HG02798 (cell line): ENCODE measurements around the gene DNAJC16.
"Not testable (repeated sequence)": the region's sequence is repeated elsewhere in the genome, so short reads cannot be mapped to it uniquely, and the experiment has no call there.

Source experiments
- ATAC-seq: cut with Tn5 transposase; IDR thresholded peaks from one replicate; pipeline ENCODE4 v1.9.1; 2021; ENCODE audit warnings: mild to moderate bottlenecking; ENCODE audit not compliant: unreplicated experiment, poor library complexity

DNAJC16 gene

DNA sequence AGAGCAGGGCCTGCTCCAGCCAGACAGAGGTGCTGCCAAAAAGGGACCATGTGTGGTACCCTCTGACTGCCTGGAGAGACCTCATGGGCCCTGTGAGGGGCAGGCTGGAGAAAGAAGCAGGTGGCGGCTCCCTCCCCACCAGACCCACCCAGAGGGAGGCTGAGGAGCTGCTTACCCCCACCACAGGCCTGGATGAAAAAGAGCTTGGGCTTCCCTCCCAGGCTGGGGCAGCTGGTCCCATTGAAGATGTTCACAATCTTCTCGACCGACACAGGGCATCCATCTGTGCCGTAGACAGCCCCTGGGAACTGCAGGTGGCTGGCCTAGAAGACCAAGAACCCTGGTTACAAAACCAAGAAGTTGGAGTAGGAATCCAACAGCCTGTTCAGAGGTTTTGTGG, 22.2 kb upstream of the DNAJC16 start:
- ATAC-seq: no peak

DNA sequence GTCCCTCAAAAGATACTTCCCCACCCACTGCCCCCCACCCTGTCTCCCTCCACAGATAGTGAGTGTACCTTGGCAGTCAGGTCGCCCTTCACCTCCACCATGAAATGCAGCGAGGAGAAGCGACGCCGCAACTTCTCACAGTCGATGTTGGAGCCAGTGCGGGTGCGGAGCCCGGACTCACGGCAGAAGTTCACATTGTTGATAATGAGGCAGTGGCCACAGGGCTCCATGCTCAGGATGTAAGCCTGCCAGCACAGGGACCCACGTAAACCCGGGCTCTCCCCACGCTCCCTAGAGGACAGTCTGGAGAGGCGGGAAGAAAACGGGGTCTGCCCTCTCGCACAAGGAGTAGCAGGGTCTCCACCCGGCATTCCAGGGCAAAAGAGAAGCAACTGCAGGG, 19.8 kb upstream of the DNAJC16 start:
- ATAC-seq: no peak

DNA sequence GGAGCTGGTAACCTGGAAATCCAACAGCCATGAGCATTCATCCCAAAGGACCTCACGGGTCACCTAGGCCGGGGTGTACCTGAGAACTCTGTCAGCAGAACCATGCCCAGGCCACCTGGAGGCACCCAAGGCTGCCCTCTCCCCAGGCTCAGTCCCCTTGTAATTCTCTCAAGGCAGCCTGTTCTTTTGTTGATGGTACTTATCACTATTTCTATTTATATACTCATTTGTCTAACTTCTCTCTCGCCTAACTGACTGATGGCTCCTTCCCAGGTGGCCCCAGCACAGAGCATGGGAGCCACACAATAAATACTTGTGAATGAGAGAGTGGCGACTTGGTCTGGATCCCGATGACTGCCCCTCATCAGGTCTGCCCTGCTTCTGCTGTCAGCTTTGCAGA, 19.4 kb upstream of the DNAJC16 start:
- no peak for ATAC-seq

DNA sequence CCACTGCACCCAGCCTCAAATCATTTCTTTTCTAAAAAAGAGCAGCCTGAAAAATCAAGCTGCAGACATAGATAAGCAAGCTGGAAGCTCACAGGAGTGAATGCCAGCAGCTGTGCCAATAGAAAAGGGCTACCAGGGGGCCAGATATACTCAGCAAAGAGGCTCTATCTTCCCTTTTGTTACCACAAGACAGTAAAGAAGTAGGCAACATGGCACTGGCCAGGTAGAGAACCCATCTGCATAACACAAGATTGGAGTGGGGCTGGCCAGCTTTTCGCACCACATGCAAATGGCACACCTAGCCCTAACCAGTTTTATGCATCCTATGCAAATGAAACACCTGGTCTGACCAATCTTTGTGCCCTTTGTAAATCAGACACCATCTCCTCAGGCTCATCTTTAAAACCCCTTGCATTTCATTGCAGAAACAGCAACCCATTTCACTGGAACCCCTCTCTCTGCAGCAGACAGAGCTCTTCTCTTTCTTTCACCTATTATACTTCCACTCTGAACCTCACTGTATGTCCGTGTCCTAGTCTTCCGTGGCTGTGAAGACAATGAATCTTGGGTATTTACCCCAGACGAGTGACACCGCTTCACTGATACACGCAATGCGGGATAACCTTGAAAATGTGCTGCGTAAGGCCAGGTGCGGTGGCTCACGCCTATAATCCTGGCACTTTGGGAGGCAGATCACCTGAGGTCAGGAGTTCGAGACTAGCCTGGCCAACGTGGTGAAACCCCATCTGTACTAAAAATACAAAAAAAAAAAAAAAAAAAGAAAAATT, 17.8 kb upstream of the DNAJC16 start:
- ATAC-seq: no peak

DNA sequence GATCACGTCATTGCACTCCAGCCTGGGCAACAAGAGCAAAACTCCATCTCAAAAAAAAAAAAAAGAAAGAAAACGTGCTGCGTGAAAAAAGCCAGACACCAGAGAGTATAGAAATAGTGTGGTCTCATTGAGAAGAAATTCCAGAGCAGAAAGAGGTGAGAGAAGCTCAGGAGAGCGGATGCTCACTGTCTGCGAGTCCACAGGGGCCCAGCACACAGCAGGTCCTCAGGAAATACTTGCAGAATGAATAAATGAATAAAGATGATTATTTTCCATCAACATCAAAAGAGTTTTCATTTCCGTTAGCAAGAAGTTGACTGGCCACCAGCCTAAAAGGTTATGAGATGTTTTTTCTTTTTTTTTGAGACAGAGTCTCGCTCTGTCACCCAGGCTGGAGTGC, 17.1 kb upstream of the DNAJC16 start:
- no peak for ATAC-seq

DNA sequence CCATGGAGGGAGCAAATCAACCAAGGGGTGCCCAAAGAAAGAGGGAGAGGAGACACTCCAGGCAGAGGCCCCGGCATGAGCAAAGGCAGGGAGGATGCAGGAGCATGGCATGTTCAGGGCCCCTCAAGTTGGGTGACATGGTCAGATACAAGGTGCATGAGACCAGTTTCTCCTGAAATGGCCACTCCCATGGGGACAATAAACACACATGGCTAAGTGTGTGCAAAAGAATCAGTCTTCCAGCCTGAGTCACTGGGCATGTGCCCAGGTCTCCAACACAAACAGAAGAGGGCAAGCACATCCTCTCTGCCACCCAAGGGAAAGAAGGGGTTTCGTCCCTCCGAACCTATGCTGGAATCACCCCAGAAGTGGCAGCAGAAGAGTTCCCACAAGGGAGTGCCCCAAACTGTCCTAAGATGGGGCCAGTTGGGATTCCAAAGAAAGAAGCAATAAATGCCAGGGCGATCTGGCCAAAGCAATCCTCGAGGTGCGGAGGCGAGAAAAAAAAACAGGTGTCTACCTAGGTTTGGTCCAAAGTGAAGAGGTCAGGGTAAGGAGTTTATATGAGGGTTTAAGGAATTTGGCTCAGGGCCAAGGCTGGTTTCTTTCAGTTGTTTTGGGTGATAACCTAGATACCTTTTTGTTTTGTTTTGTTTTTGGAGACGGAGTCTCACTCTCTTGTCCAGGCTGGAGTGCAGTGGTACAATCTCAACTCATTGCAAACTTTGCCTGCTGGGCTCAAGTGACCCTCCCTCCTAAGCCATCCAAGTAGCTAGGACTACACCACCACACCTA, 15.8 kb upstream of the DNAJC16 start:
- ATAC-seq: no peak

DNA sequence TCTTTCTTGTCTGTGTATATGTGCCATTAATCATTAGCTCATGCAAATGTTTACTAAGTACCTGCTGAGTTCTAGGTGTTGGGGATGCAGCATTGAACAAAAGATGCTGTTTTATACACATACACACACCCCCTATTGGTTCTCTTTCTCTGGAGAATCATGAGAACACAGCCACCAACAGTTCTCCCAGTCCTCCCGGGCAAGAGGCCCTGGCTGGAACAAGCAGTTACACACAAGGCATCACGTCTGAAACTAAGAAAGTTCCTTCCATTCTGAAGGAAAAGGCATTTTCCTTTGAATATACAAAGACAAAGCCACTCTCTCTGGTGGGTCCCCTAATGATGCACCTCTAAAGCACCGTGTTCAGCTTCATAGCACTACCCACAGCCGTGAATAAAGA, 13.5 kb upstream of the DNAJC16 start:
- ATAC-seq: no peak

DNA sequence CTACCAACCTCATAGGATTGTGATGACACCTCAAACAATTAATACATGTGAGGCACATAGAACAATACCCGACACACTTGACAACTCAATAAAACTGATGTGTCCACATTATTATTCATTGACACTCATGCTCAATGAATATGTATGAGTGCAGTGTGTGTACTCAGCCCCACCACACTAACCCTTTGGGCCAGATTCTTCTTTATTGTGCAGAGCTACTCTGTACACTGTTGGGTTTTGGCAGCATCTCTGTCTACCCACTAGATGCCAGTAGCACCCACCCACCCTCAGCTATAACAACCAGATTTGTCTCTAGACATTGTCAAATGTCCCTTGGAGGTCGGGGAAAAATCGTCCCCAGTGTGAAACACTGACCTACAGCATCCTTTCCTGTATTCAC, 12.7 kb upstream of the DNAJC16 start:
- no peak for ATAC-seq

DNA sequence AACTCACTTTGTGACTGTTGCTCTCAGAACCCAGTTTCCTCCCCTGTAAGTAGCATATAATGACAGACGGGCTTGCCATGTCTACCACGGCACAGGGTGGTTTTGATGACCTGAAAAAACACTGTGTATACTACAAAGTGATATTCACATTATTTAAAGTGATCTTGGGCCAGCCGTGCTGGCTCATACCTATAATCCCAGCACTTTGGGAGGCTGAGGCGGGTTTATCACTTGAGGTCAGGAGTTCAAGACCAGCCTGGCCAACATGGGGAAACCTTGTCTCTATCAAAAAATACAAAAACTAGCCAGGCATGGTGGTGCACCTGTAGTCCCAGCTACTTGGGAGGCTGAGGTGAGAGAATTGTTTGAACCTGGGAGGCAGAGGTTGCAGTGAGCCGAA, 12.1 kb upstream of the DNAJC16 start:
- ATAC-seq: not testable (repeated sequence)

DNA sequence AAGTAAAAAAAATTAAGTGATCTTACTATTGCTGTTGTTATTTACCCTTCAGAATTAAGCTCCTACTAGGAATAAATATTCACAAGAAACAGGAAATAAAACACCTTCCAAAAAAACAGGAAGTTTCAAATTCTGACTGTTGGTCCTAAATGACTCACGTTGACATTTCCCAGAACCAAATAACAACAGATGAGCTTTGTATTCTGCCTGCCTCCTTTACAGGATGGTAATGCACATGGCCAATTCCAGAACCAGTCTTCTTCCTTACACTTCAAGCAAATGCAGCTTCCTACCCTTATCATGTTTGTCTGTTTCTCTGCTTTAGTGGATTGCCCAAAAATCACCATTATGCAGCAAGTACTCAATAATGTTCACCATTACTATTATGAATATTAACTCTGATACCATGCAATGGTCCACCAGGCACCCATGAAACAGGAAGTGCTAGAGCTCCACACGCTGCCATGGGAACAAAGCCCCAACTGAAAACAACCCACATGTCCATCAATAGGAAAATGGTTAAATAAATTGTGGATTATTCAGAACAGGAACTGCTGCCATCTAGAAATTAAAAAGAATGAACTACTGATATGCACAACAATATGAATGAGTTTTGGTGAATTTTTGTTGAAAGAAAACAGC, 11.5 kb upstream of the DNAJC16 start:
- ATAC-seq: no peak

DNA sequence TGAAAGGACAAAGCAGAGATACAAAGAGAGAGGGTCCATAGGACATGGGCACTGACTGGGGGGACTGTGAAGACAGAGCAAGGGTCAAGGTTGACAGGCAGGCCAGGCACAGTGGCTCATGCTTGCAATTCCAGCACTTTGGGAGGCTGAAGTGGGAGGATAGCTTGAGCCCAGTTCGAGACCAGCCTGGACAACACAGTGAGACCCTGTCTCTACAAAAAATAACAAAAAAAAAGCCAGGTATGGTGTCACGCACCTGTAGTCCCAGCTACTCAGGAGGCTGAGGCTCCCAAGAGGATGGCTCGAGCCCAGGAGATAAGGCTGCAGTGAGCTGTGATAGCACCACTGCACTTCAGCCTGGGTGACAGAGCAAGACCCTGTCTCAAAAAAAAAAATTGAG, 7.0 kb upstream of the DNAJC16 start:
- ATAC-seq: no peak

DNA sequence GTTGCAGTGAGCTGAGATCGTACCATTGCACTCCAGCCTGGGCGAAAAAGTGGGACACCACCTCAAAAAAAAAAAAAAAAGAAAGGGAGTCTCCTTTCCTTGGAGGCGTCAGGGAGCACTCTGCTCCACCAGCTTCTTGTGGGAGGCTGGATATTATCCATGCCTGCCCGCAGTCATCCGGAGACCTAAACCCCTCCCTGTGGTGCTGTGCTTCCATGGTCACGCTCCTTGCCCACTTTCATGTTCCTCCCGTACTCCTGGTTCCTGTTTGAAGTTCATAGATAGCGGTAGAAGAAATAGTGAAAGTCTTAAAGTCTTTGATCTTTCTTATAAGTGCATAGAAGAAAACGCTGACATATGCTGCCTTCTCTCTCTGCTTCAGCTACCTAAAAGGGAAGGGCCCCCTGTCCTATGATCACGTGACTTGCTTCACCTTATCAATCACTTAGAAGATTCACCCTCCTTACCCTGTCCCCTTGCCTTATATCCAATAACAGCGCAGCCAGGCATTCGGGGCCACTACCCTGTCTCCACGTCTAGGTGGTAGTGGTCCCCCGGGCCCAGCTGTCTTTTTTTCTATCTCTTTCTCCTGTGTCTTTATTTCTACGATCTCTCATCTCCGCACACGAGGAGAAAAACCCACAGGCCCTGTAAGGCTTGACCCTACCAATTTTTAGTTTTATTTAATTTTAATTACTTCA, 5.3 kb upstream of the DNAJC16 start:
- ATAC-seq: not testable (repeated sequence)

DNA sequence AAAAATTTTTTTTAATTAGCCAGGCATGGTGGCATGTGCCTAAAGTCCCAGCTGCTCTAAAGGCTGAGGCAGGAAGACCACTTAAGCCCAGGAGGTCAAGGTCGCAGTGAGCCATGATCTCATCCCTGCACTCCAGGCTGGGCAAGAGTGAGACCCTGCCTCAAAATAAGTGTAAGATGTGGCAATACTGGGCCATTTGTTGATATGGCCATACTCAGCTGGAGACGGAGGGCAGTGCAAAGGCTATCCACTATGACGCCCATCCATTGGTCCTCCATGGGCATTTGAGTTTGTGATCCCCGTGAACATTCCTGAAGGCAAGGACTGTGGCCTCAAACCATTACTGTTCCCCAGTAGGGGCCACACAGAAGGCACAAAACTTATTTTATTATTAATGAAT, 4.1 kb upstream of the DNAJC16 start:
- no peak for ATAC-seq

DNA sequence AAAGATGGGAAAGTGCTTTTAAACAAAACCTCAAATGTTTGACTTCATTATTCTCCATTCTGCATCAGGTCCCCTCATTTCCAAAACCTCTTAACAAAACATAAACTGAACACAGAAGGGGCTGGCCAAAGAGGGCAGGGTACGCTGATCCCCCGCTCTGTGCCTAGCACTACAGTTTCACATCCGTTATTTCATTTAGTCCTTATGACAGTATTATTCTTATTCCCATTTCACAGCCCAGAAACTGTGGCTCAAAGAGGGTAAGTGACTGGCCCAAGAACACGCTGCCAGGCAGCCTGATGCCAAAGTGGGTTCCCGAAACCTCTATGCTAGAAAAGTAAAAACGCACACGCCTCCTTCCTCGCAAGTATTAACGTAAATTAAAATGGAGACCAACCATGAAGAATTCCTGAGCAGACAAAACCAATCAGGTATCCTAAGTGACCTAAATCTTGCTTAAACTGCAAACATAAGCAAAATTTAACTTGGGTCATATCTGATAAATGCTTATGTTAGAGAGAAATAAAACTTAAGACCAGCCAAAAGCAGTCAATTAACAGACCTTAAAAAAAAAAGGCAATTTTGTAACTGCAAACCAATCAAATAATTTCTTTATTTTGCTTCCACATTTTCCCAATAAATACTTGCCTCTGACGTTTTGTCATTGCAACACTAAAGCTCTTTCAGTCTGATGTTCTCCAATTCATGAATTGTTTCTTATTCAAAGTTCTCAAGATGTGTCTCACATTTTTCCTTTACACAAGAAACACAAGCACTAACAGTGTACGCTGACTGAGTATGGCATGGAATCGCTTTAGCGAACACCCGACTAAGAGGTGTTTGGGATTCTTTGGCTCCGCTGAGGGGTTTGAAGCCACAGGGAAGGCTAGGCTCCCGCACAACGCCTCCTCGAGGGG, 3.3 kb upstream of the DNAJC16 start:
- no peak for ATAC-seq

DNA sequence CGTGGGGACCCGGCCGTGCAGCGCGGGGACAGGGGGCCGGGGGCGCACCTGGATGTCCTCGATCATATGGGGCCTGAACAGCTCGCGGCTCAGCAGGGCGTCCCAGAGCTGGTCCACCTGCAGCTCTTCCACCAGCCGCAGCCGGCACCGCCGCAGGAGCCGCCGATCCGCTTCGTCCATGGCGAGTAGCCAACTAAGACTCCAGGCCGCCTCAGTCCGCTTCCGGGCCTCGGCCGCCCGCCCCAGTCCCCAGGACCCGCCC, 2.7 kb upstream of the DNAJC16 start, which contains the start of gene CASP9:
CASP9 (minus strand) TSS at position 195 of the 262 bp plus-strand sequence; CDS start at position 180, 15 bp downstream.
- ATAC-seq: no peak

DNA sequence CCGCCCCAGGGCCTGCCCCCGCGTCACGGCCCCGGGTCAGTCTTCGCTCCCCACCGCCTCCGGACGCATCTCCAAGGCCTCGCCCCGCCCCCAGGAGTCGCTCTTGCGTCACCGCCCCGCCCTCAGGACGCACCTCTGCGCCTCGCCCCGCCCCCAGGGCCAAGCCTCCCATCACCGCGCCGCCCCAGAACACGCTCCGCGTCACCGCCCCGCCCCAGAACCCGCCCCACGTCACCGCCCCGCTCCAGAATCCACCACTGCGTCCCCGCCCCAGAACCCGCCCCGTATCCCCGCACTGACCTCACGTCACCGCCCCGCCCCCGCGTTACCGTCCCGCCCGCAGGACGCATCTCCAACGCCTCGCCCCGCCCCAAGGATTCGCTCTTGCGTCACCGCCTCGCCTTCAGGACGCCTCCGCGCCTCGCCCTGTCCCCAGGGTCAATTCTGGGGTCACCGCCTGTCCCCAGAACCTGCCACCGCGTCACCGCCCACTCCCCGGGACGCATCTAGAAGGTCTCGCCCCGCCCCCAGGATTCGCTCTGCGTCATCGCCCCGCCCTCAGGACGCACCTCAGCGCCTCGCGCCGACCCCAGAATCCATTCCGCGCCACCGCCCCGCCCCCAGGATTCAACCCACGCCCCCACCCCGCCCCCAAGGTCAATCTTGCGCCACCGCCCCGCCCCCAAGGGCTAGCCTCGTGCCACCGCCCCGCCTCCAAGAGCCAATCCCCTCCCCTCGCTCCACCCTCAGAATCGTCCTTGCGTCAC, 2.2 kb upstream of the DNAJC16 start:
- ATAC-seq: peak; percentile 58

DNA sequence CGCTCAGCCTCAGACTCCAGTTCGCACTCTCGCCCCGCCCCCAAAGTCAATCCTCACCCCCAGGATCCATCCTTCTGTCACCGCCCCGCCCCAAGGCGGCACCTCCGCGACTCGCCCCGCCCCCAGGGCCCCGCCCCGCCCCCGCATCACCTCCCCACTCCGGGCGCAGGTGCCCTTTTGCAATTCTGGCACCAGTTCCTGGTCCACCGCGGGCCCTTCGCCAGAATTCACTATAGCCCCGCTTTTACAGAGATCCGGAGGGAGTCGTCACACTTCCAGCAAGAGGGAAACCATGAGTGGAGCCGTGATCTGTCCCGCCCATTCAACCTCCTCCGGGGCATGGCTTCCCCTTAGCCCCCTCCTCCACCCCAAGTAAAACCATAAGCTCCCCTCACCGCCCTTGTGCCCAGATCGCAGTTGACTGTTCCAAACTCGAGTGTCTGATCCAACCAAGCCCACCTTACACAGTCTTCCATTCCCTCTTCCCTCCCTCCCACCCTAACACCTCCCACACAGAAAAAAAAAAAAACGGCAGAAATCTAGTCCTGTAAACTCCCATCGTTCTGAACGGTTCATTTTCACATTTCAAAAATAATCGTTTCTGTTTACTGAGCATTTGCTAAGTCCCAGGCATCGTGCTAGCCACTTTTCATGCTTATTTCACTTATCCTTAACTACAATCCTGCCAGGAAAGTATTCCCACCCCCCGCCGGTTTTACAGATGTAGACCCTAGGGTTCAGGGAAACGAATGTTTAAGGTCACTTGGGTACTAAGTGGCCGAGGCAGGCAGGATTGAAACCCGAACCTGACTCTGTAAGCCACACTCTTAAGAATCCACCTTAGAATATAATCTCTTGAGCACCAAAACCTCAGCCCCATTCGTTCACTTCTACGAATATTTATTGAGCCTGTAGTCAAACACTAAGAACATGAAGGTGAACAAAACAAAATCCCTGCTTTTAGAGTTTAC, 1.3 kb upstream of the DNAJC16 start:
- no peak for ATAC-seq

DNA sequence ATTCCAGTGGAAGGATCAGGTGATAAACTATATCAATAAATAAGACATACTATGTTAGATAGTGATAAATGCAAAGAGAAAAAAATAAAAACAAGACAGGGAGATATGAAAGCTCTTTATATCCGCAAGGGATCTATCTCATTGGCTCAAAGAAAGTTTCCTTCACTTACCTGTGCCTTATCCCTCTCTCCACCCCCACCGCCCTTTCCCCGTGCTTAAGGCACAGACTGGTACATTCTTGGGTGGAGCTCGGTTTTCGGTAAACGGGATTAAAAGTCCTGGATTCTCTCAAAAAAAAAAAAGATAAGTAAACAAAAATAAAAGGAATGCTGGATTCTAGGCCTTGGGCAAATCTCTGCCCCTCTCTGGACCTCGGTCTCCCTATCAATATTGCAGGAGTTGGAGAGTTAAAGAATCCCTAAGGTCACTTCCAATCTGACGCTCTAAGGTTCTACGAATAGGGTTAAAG, 593 bp upstream of the DNAJC16 start:
- no peak for ATAC-seq
